Measurements from ENCODE around the gene MYCBPAP.

The MYCBPAP gene, protein sequence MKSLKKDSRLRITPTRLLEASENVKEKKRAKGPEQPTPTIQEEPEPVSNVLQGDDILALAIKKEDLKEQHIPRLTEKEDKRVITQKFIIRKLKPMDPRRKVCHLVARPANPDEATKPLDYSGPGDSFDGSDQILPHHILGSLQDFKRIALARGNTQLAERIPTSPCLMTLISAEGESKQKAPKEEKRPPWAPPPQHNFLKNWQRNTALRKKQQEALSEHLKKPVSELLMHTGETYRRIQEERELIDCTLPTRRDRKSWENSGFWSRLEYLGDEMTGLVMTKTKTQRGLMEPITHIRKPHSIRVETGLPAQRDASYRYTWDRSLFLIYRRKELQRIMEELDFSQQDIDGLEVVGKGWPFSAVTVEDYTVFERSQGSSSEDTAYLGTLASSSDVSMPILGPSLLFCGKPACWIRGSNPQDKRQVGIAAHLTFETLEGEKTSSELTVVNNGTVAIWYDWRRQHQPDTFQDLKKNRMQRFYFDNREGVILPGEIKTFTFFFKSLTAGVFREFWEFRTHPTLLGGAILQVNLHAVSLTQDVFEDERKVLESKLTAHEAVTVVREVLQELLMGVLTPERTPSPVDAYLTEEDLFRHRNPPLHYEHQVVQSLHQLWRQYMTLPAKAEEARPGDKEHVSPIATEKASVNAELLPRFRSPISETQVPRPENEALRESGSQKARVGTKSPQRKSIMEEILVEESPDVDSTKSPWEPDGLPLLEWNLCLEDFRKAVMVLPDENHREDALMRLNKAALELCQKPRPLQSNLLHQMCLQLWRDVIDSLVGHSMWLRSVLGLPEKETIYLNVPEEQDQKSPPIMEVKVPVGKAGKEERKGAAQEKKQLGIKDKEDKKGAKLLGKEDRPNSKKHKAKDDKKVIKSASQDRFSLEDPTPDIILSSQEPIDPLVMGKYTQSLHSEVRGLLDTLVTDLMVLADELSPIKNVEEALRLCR

DNA sequence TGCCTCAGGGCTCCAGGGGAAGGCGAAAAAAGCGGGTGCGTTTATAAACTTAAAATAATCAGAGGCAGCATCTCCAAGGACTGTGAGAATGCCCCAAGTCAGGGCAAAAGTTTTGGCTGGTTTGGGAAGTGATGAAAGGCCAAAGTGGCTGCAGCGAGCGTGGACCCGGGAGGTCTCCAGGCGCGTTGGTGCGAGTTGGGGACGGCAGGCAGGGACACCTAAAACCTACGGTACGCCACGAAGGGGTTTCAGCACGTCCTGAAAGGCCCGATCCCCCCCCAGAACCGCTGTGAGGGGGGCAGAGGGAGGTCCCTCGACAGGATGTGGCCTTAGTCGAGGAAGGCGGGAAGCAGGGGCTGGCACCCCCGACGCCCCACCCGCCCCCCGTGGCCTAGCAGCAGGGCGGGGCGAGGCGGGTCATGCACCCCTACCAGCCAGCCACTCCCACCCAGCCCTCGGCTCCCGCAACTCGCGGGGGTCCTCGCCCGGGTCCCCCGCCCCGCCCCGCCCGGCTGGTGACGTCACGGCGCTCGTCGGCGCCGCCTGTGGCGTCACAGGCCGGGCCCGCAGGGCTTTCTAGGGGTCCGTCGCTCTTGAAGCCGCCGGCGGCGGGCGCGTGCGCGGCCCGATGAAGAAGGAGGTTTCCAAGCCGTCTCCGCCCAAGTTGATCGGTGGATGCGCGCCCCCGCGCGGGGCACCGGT, at the start of gene MYCBPAP:
Gene MYCBPAP (plus strand): TSS at position 569 of the 702 bp plus-strand sequence. CDS start 236 bp downstream, outside the sequence.
- Histone ChIP-seq H2AFZ (ENCODE audit: low read length) (peak within 1 kb of the TSS; percentile 96; the same call in 1 of the 2 replicates), H3K27me3 (ENCODE audit: insufficient read depth, low read length) (peaks cover 10% of the 10 kb centered on the region; the same call in 1 of the 2 replicates), H3K79me2 (ENCODE audit: insufficient read depth, low read length) (no peaks in the 10 kb centered on the region), H3K4me1 (ENCODE audit: insufficient read depth, low read length, severe bottlenecking) (peaks cover 7% of the 10 kb centered on the region), H3K36me3 (ENCODE audit: insufficient read depth, low read length) (no peaks in the 10 kb centered on the region), H3K27ac (ENCODE audit: low read depth, low read length, poor library complexity, severe bottlenecking) (no peak within 1 kb of the TSS), H3K4me3 (ENCODE audit: low read depth, low read length, poor library complexity, severe bottlenecking) (peak within 1 kb of the TSS; percentile 54), H3K4me2 (ENCODE audit: low read length) (peak within 1 kb of the TSS; percentile 63), H3K9me2 (ENCODE audit: low read depth, low read length) (no peaks in the 10 kb centered on the region), H4K20me1 (ENCODE audit: insufficient read depth, low read length) (no peaks in the 10 kb centered on the region), H3K9me3 (ENCODE audit: low read length) (no peaks in the 10 kb centered on the region), H3K9ac (ENCODE audit: low read length) (peak within 1 kb of the TSS; percentile 24), H3F3A (ENCODE audit: insufficient read depth, low read length) (no peaks in the 10 kb centered on the region)
- TF ChIP-seq EZH2 (IDR thresholded peaks at IDR 0.05; ENCODE audit: borderline replicate concordance, low read length), result no peak
- TF ChIP-seq, protein P1, sequence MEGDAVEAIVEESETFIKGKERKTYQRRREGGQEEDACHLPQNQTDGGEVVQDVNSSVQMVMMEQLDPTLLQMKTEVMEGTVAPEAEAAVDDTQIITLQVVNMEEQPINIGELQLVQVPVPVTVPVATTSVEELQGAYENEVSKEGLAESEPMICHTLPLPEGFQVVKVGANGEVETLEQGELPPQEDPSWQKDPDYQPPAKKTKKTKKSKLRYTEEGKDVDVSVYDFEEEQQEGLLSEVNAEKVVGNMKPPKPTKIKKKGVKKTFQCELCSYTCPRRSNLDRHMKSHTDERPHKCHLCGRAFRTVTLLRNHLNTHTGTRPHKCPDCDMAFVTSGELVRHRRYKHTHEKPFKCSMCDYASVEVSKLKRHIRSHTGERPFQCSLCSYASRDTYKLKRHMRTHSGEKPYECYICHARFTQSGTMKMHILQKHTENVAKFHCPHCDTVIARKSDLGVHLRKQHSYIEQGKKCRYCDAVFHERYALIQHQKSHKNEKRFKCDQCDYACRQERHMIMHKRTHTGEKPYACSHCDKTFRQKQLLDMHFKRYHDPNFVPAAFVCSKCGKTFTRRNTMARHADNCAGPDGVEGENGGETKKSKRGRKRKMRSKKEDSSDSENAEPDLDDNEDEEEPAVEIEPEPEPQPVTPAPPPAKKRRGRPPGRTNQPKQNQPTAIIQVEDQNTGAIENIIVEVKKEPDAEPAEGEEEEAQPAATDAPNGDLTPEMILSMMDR (IDR thresholded peaks at IDR 0.05; ENCODE audit: low read length), result peak; percentile 27; the same call in 1 of the 2 replicates

DNA sequence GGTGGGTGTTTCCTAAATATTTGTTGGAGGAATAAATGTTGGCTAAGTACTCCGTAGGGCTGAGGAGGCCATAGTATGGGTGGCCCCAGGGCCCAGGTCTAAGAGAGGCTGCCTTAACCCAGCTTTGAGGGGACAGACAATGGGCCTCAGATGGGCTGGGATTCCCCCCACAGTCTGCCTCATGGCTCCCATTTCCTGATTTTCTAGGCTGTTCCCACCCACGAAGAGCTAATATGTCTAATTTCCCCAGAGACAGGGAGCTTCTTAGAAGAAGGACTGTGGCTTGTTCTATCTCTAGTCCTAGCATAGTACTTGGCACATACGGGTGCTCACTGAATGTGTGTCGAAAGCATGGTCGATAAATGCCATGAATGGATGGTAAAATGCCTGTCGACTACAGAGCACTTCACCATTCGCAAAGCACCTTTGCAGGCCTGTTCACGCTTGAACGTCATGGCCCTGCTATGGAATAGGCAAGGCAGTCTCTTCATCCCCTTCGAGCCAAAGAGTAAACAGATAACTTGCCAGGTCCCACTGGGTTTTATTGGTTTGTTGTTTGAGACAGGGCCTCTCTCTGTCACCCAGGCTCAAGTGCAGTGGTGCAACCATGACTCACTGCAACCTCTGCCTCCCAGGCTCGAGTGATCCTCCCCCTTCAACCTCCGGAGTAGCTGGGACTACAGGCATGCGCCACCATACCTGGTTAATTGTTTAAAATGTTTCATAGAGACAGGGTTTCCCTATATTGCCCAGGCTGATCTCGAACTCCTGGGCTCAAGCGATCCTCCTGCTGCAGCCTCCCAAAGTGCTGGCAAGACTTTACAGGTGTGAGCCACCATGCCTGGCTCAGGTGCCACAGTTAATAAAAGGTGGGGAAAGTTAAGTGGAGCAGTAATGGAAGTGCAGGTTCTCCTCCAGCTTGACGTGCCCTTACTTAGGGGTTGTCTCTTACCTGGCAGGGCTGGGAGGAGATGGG, 49.2 kb upstream of the MYCBPAP start:
- Histone ChIP-seq H3K79me2 (ENCODE audit: insufficient read depth, low read length) (no peaks in the 10 kb centered on the region), H3K27me3 (ENCODE audit: insufficient read depth, low read length) (no peaks in the 10 kb centered on the region), H3K4me1 (ENCODE audit: insufficient read depth, low read length, severe bottlenecking) (no peaks in the 10 kb centered on the region), H3K36me3 (ENCODE audit: insufficient read depth, low read length) (no peaks in the 10 kb centered on the region), H3K4me3 (ENCODE audit: low read depth, low read length, poor library complexity, severe bottlenecking) (no peak overlapping the region), H3K27ac (ENCODE audit: low read depth, low read length, poor library complexity, severe bottlenecking) (no peak overlapping the region), H3K9ac (ENCODE audit: low read length) (no peak overlapping the region), H3K9me3 (ENCODE audit: low read length) (no peaks in the 10 kb centered on the region), H3K9me2 (ENCODE audit: low read depth, low read length) (no peaks in the 10 kb centered on the region), H3K4me2 (ENCODE audit: low read length) (no peak overlapping the region), H2AFZ (ENCODE audit: low read length) (no peak overlapping the region), H4K20me1 (ENCODE audit: insufficient read depth, low read length) (no peaks in the 10 kb centered on the region), H3F3A (ENCODE audit: insufficient read depth, low read length) (no peaks in the 10 kb centered on the region)
- TF ChIP-seq, protein P1 (IDR thresholded peaks at IDR 0.05; ENCODE audit: low read length), result no peak
- no peak for TF ChIP-seq EZH2 (IDR thresholded peaks at IDR 0.05; ENCODE audit: borderline replicate concordance, low read length)
